Mammary epithelial cell (primary cell): ENCODE data around the gene MLYCD.

Source experiments
- EZH2 ChIP-seq: IDR thresholded peaks from 2 replicates; pipeline ENCODE4 v1.6.1; 2012; ENCODE audit warnings: low read length, inconsistent platforms, borderline replicate concordance
- TF ChIP-seq, protein P1 (sequence below), 2 donors: IDR thresholded peaks in 1 of 2; conservative IDR thresholded peaks in 1 of 2; 2 replicates each; pipeline ENCODE4 v1.5.1; 2011 to 2012; ENCODE audit warnings: inconsistent platforms in 2 of 2, low read length in 2 of 2, mild to moderate bottlenecking in 2 of 2, control low read depth in 1 of 2, low read depth in 1 of 2; ENCODE audit not compliant: insufficient read depth in 1 of 2; ENCODE audit errors: extremely low read depth in 1 of 2

- TF ChIP-seq, protein P1, sequence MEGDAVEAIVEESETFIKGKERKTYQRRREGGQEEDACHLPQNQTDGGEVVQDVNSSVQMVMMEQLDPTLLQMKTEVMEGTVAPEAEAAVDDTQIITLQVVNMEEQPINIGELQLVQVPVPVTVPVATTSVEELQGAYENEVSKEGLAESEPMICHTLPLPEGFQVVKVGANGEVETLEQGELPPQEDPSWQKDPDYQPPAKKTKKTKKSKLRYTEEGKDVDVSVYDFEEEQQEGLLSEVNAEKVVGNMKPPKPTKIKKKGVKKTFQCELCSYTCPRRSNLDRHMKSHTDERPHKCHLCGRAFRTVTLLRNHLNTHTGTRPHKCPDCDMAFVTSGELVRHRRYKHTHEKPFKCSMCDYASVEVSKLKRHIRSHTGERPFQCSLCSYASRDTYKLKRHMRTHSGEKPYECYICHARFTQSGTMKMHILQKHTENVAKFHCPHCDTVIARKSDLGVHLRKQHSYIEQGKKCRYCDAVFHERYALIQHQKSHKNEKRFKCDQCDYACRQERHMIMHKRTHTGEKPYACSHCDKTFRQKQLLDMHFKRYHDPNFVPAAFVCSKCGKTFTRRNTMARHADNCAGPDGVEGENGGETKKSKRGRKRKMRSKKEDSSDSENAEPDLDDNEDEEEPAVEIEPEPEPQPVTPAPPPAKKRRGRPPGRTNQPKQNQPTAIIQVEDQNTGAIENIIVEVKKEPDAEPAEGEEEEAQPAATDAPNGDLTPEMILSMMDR (conservative IDR thresholded peaks at IDR 0.05 in 1 of 2, IDR thresholded peaks at IDR 0.05 in 1 of 2; ENCODE audit: extremely low read depth in 1 of 2, insufficient read depth in 1 of 2, low read depth in 1 of 2, low read length in 2 of 2) = no peak
- no peak for TF ChIP-seq EZH2
Observed at GRCh38 chr16:83862661-83863060, 36.3 kb upstream of the MLYCD start.
